ENCODE measurements around the gene C2CD4A. TPM values are rescaled to one million over a fixed set of nuclear protein-coding genes. Genes with fewer than 3 reads are reported as not detected.

Gene C2CD4A
- total and polyA plus RNA-seq, 9 of the 15 experiments (the other 6 are each of a cell fraction or from before 2014, with no cell fraction given), result not detected

DNA sequence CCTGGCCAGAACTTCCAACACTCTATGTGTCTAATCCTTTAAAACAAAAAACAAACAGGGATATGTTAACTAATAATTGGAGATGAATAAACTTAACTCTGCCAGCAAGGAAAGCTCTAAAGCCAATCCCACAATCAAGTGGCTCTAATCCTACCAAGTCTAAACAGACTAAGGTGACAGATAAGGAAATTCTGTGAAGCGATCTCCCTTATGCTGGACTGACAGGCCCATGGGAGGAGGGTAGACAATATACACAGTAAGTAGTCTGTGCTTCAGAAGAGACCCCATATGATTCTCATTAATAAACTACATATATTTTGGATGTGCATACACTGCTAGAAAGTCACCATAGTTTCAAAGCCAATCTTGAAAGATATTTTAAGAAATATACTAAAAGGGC, 16.7 kb upstream of the C2CD4A start (continued):
- TF ChIP-seq, protein P1, sequence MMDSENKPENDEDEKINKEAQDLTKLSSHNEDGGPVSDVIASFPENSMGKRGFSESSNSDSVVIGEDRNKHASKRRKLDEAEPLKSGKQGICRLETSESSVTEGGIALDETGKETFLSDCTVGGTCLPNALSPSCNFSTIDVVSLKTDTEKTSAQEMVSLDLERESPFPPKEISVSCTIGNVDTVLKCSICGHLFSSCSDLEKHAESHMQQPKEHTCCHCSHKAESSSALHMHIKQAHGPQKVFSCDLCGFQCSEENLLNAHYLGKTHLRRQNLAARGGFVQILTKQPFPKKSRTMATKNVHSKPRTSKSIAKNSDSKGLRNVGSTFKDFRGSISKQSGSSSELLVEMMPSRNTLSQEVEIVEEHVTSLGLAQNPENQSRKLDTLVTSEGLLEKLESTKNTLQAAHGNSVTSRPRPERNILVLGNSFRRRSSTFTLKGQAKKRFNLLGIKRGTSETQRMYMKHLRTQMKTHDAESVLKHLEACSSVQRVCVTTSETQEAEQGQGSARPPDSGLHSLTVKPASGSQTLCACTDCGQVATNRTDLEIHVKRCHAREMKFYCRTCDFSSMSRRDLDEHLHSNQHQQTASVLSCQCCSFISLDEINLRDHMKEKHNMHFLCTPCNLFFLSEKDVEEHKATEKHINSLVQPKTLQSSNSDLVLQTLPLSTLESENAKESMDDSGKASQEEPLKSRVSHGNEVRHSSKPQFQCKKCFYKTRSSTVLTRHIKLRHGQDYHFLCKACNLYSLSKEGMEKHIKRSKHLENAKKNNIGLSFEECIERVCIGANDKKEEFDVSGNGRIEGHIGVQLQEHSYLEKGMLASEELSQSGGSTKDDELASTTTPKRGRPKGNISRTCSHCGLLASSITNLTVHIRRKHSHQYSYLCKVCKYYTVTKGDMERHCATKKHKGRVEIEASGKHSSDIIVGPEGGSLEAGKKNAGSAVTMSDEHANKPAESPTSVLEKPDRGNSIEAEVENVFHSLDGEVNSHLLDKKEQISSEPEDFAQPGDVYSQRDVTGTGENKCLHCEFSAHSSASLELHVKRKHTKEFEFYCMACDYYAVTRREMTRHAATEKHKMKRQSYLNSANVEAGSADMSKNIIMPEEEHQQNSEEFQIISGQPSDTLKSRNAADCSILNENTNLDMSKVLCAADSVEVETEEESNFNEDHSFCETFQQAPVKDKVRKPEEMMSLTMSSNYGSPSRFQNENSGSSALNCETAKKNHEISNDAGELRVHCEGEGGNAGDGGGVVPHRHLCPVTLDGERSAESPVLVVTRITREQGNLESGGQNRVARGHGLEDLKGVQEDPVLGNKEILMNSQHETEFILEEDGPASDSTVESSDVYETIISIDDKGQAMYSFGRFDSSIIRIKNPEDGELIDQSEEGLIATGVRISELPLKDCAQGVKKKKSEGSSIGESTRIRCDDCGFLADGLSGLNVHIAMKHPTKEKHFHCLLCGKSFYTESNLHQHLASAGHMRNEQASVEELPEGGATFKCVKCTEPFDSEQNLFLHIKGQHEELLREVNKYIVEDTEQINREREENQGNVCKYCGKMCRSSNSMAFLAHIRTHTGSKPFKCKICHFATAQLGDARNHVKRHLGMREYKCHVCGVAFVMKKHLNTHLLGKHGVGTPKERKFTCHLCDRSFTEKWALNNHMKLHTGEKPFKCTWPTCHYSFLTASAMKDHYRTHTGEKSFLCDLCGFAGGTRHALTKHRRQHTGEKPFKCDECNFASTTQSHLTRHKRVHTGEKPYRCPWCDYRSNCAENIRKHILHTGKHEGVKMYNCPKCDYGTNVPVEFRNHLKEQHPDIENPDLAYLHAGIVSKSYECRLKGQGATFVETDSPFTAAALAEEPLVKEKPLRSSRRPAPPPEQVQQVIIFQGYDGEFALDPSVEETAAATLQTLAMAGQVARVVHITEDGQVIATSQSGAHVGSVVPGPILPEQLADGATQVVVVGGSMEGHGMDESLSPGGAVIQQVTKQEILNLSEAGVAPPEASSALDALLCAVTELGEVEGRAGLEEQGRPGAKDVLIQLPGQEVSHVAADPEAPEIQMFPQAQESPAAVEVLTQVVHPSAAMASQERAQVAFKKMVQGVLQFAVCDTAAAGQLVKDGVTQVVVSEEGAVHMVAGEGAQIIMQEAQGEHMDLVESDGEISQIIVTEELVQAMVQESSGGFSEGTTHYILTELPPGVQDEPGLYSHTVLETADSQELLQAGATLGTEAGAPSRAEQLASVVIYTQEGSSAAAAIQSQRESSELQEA (IDR thresholded peaks at IDR 0.05; ENCODE audit: low read depth), result no peak
- no peak for TF ChIP-seq BDP1 (IDR thresholded peaks at IDR 0.05; ENCODE audit: insufficient read depth, insufficient read length)
- TF ChIP-seq, protein P2, sequence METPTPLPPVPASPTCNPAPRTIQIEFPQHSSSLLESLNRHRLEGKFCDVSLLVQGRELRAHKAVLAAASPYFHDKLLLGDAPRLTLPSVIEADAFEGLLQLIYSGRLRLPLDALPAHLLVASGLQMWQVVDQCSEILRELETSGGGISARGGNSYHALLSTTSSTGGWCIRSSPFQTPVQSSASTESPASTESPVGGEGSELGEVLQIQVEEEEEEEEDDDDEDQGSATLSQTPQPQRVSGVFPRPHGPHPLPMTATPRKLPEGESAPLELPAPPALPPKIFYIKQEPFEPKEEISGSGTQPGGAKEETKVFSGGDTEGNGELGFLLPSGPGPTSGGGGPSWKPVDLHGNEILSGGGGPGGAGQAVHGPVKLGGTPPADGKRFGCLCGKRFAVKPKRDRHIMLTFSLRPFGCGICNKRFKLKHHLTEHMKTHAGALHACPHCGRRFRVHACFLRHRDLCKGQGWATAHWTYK (CRISPR knock-in tag; IDR thresholded peaks at IDR 0.05), result no peak
- no peak for TF ChIP-seq HSF4 (CRISPR knock-in tag; IDR thresholded peaks at IDR 0.05; ENCODE audit: borderline replicate concordance)
- TF ChIP-seq CREM (IDR thresholded peaks at IDR 0.05; ENCODE audit: low read depth), result no peak
- no peak for TF ChIP-seq ZNF146 (CRISPR knock-in tag; IDR thresholded peaks at IDR 0.05; ENCODE audit: unreplicated experiment)
- no peak for TF ChIP-seq ZNF445 (CRISPR knock-in tag; IDR thresholded peaks at IDR 0.05; ENCODE audit: low read depth)
- no peak for TF ChIP-seq NCOA4 (IDR thresholded peaks at IDR 0.05; ENCODE audit: partially characterized antibody)
- TF ChIP-seq SMARCA4 (IDR thresholded peaks at IDR 0.05), result 0 out of 2 replicates have a peak, but pooled peaks have one; percentile 18
- no peak for TF ChIP-seq CREB1 (IDR thresholded peaks at IDR 0.05)
- no peak for TF ChIP-seq CREB1 (CRISPR knock-in tag; IDR thresholded peaks at IDR 0.05)
- TF ChIP-seq NCOA2 (IDR thresholded peaks at IDR 0.05; ENCODE audit: partially characterized antibody in 2 of 2), result no peak
- no peak for TF ChIP-seq SIRT6 (IDR thresholded peaks at IDR 0.05; ENCODE audit: low read depth, low read length)
- peak; percentile 35; the same call in 1 of the 2 replicates for TF ChIP-seq CBFA2T3 (IDR thresholded peaks at IDR 0.05)
- TF ChIP-seq SMARCE1 (IDR thresholded peaks at IDR 0.05), result peak; percentile 29; the same call in 1 of the 2 replicates
- peak; percentile 32; the same call in 1 of the 2 replicates for TF ChIP-seq SOX6 (IDR thresholded peaks at IDR 0.05)
- TF ChIP-seq TGIF2 (CRISPR knock-in tag; IDR thresholded peaks at IDR 0.05), result no peak
- TF ChIP-seq GABPB1 (CRISPR knock-in tag; IDR thresholded peaks at IDR 0.05), result no peak
- TF ChIP-seq TBP (optimal IDR thresholded peaks at IDR 0.05; ENCODE audit: low read depth, low read length), result no peak
- peak; percentile 60; the same call in 1 of the 2 replicates for TF ChIP-seq ARID1B (IDR thresholded peaks at IDR 0.05)

Measured in K562 (cell line).